GM12874 (cell line): ENCODE data around the gene ABHD4.

Source experiments
- TF ChIP-seq, protein P1 (sequence below): IDR thresholded peaks from 2 replicates; pipeline ENCODE4 v1.5.1; 2011; ENCODE audit warnings: low read depth, mild to moderate bottlenecking, control low read depth, low read length, moderate library complexity; ENCODE audit not compliant: insufficient read depth

ABHD4 gene

GRCh38 chr14:22589096-22589839, 8.8 kb upstream of the ABHD4 start, which contains the start of gene DAD1:
TSS of gene DAD1 (minus strand) at chr14:22589224. CDS start at chr14:22589157, 67 bp downstream.
- TF ChIP-seq, protein P1, sequence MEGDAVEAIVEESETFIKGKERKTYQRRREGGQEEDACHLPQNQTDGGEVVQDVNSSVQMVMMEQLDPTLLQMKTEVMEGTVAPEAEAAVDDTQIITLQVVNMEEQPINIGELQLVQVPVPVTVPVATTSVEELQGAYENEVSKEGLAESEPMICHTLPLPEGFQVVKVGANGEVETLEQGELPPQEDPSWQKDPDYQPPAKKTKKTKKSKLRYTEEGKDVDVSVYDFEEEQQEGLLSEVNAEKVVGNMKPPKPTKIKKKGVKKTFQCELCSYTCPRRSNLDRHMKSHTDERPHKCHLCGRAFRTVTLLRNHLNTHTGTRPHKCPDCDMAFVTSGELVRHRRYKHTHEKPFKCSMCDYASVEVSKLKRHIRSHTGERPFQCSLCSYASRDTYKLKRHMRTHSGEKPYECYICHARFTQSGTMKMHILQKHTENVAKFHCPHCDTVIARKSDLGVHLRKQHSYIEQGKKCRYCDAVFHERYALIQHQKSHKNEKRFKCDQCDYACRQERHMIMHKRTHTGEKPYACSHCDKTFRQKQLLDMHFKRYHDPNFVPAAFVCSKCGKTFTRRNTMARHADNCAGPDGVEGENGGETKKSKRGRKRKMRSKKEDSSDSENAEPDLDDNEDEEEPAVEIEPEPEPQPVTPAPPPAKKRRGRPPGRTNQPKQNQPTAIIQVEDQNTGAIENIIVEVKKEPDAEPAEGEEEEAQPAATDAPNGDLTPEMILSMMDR, result no peak

- TF ChIP-seq, protein P1, result no peak
These were observed 4.9 kb upstream of the ABHD4 start for GRCh38 chr14:22593189-22593588.

DNA sequence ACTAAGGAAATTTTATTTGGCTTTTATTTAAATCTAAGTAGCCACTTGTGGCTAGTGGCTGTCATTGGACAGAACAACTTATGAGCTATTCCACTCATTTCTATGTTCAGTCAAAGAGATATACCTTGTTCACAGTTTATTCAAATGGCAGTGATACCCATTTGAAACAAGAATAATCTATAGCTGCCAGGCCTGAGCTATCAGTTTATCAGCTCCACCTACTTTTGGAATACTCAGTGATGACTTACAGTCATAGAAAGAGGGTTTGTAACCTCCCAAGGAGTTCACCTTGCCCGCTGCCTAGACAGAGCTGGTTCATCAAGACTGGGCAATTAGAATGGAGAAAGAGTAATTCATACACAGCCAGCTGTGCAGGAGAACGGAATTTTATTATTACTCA, 4.5 kb upstream of the ABHD4 start:
- TF ChIP-seq, protein P1, result no peak

DNA sequence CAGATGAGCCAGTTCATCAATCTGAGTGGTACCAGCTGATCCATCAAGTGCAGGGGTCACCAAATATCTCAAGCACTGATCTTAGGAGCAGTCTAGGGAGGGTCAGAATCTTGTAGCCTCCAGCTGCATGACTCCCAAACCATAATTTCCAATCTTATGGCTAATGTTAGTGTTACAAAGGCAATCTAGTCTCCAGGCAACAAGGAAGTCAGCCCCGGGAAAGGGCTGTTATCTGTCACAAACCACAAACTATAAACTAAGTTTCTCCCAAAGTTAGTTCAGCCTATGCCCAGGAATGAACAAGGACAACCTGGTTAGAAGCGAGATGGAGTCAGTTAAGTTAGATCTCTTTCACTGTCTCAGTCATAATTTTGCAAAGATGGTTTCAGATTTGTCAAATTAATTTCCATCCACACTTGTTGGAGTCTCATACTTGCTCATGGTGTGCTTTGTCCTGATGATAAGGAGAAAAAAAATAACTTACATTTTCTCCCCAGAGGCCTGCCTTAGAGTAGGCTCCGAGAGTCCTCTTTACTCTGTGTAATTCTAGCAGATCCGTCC, 3.9 kb upstream of the ABHD4 start:
- TF ChIP-seq, protein P1, result no peak

- TF ChIP-seq, protein P1, result no peak
These were observed 1.7 kb upstream of the ABHD4 start for GRCh38 chr14:22596354-22596879.

- TF ChIP-seq, protein P1, result no peak
These were observed 835 bp upstream of the ABHD4 start for GRCh38 chr14:22597265-22597664.

DNA sequence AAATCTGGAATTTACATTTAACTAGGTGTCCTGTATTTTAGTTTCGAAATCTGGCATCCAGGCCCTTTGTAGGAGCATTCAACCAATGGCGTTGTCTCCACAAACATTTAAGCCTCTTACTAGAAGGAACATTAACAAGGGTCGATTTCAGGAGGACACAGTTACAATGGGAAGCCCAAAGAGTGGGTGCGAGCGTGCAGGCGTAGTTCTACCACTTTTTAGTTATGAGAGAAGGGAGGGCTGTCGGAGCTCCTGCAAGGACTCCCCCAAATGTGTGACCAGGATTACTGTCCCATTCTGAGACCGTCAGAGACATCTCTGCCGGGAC, 365 bp upstream of the ABHD4 start:
- TF ChIP-seq, protein P1, result no peak
